Raji (cell line): ENCODE measurements around the gene SORCS2.

Experiments used
- POLR2A ChIP-seq: IDR thresholded peaks from 2 replicates; pipeline ENCODE4 v1.6.1; 2011; ENCODE audit warnings: low read depth, low read length, control low read depth; ENCODE audit not compliant: insufficient read depth

The SORCS2 gene

DNA sequence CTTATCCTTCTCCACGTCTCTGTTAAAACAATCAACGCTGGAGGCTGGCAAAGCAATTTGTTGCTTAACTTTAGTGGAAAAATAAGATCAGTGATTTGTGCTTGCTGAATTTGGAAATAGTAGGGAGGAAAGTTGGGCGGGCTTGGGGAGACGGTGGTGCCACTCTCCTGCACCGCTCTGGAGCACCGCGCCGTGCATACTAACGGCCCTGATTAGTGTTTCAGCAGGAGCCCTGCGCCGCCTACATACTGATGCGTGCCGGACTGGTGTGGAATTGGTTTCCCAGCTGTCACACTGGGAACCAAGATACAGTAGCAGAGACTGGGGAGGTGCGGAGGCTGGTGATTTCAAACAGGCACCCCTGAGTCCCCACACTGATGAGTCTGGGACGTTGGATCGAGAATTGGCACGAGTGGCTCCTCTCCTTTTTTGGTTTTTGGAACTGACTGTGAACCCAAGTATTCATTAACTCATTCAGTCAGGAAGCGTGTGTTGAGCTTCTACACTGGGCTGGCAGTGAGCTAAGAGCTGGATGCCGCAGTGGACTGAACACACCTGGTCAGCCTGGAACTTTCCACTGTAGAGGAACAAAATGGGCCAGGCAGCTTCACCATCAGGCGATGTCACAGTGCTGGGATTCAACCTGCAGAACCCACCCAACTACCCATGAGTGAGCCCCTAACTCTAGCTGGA is 271.4 kb downstream of the SORCS2 start:
- TF ChIP-seq POLR2A: no peak

DNA sequence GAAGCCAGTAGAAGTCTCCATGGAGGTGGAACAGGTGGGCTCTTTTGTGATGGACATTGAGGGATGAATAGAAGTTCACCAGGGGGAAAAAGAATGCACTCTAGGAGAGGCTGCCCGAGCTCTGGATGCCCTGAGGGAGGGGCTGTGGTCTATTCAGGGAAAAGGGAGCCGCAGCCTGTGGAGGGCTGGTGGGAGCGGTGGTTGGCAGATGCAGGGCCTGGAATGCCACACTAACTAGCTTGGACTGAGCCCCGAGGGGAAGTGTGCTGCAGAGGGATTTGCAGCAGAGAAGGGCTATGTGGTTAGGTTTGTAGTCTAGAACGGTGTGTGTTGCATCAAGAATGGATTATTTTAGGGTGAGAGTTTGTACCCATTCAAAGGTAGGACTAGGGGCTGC is 271.9 kb downstream of the SORCS2 start:
- TF ChIP-seq POLR2A: no peak

DNA sequence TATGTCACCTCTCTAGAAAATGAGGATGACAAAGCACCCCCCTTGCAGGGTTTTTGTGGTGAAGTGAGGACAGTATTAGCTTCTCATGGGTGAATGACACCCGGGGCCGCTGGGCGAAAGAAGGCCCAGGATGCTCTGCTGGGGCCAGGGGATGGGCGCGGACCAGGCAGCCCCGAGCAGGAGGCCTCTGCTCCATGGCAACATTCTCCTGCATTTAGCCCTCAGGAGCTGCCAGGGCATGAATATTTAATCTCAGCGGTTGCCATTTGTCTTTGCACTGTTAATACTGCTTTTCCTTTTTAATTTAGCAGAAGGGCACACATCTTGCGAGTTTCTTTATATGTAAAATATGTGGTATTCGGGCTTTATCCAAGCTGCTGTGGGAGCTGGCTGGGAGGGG is 272.7 kb downstream of the SORCS2 start:
- no peak for TF ChIP-seq POLR2A

DNA sequence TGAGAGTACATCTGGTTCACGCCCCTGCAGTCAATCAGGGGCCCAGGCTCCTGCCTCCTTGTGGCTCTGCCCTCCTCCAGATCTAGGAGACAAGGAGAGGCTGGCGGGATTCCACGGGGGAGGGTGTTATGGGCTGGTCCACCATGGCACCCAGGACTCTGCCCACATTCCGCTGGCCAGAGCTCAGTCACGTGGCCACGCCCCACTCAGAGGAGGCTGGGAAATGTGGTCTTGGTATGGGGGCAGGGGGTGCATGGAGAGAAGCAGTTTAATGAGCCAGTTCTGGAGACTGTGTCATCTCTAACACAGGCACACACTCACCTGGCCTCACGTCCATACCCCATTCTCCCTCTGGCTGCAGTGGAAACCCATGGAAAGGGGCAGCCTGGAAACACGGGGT is 273.9 kb downstream of the SORCS2 start:
- TF ChIP-seq POLR2A: no peak

DNA sequence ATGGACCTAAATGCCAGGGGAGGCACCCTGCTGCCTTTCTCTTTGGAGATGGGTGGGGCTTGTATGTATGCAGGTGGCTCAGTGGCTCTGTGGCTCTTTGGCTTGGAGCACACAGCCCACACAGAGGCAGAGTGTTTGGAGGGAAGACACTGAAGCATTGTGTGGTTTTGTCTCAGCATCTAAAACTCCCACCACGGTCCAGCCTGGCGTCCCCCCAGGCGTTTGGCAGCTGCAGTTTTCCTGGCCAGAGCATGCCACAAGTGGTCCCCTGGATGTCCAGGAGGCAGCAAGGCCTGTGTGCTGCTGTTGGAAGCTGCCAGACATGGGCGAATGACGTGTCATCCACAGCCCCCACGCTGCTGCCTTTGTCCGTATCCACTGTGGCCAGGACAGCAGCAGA is 274.6 kb downstream of the SORCS2 start:
- TF ChIP-seq POLR2A: no peak

DNA sequence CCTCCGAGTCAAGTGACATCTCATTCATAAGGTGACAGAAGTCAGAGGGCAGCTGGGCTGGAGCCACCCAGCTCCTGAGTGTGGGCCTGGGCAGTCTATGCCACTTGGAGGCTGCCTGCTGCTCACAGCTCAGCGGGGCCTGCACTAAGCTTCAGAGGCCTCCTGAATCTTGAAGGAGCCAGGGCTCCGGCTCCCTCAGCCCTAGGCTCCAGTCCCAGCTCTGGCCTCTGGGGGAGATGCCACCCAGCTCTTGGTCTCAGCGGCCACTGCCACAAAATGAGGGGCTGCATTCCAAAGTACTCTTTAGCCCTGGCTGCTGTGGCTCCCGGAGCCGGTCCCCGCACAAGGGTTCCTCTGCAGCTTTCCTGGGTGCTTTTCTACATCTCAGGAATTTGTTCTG is 275.1 kb downstream of the SORCS2 start:
- no peak for TF ChIP-seq POLR2A

DNA sequence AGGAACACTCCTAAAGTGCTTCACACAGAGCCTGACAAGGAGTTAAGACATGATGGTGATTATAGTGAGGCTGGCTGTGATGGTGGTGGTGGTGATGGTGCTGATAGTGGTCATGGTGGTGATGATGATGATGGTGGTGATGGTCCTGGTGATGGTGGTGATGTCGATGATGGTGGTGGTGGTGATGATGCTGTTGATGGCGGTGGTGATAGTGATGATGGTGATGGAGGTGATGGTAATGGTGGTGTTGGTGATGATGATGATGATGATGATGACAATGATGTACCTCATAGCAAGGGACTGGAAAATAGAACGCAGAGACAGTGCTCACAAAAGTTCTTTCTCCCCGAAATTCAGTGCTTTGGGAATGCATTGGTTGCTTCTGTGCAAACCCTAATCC is 276.7 kb downstream of the SORCS2 start:
- no peak for TF ChIP-seq POLR2A

DNA sequence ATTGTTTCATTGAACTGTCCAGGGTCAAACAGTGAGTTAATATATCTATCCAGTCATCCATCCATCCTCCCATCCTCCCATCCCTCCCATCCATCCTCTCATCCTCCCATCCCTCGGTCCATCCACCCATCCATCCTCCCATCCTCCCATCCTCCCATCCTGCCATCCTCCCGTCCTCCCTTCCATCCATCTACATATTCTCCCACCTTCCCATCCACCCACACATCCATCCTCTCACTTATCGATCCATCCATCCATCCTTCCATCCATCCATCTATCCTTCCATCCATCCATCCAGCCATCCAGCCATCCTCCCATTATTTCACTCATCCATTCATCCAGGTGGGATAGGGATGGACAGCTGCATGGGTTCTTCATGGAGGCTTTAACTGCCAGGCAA is 277.8 kb downstream of the SORCS2 start:
- no peak for TF ChIP-seq POLR2A

DNA sequence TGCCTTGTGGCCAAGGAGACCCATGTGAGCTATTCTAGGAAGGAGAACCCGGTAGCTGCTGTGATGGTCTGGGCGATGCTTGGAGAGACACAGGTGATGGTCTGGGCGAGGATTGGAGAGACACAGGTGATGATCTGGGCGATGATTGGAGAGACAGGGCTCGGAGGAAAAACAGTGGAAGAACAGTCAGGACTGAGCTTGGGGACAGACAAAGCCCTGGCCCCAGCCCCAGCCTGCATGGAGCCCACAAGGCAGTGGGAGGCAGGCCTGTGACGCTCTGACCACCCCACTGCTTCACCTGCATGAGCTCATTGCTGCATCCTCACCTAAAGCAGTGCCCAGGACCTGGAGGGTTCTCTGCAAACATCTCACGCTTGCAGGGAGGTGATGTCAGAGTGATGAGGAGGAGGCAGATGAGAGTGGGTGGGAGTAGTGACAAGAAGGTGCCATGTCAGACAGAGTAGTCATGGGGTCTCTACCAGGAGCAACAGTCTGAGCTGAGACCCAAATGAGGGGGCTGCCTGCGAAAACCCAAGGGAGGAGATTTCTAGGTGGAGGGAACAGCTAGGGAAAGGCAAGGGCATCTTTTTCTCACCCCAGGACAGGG is 278.3 kb downstream of the SORCS2 start:
- no peak for TF ChIP-seq POLR2A

DNA sequence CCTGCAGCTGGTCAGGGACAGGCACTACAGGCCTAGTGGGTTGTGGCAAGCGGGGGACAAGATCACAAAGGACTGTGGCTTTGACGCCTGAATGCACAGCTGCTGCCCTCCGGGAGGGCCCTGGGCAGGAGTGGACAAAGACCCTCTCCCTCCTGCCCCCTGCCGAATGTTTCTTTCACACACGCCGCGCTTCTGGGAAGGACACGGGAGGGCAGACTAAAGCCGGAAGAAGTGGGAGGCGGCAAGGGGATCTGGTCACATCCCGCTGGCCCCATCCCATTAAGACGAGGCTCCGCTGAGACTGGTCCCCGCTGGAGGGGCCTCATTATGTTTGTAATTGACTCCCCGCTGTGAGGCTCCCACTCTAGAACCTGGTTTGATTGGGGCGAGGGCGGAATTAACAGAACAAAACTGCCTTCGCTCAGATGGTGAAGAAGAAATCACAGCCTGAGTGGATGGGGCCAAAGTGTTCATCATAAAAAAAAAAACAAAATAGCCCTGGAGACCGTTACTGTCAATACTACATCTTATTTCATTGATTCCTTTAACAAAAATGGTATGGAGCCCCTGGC is 280.2 kb downstream of the SORCS2 start:
- no peak for TF ChIP-seq POLR2A

DNA sequence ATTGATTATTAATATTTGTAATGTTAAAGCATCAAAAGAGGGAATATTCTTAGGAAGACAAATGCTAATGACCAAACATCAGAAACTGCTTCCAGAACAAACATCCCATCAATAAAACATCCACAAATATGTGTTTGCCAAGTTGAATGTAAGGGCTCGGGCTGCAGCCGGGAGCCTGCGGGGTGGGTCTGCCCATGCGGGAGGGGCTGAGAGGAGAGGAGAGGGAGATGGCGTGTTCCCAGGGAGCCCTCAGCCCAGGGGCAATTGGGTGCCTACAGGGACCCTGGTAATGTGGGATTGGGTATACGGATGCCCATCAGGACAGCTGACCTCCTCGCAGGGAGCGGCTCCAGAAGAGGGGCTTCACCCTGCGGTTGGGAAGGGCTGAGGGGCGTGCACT is 280.7 kb downstream of the SORCS2 start:
- no peak for TF ChIP-seq POLR2A

DNA sequence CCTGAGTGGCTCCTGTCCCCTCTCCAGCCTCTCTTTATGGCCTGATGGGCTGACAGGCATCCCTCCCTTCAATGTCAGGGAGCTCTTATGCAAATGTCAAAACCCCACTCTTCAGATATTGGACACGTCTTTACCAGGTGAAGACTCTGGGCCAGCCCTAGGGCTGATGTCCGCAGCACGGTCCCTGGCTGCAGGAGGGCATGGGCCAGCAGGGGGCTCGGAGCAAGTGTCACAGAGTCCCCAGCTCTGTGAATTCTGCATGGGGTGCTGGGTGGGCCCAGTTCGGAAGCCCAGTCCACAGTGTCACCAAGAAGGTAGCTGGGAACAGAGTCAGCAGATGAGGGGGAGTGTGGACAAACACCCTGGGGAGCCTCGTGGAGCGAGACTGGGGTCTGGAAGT is 282.0 kb downstream of the SORCS2 start:
- TF ChIP-seq POLR2A: no peak

DNA sequence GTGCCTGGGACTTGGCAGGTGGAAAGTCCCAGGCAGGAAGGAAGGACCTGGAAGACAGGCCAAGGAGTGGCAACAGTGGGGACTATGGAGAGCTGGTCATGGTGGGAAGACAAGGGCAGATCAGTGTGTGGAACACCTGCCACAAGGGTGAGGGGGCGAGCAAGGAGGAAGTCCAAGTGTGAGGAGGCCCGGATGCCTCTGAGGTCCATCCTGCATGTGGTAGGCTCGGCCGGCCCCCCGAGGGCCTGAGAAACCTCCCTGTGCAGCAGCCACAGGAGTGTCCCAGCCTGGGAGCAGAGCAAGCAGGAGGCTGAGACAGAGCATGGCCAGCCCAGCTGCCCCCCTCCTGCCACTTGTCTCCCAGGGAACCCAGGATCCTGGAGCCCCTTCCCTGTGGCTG is 282.9 kb downstream of the SORCS2 start:
- TF ChIP-seq POLR2A: no peak

DNA sequence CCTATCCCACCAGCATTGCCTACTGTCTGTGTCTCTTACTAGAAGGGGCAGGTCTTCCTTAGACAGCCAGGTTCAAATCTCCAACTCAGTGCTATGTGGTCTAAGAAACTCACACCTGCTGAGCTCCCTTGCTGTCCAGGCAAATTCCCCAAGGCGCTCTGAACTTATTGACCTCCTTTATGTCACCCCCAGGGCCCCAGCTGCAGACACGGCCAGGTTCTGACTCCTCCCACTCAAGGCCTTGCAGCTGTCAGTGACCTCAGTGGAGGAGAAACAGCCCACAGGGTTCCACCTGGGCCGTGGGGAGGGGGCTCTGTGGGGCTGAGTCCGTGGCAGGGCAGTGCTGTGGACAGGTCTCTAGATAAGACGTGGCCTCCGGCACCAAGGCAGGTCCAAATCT is 284.5 kb downstream of the SORCS2 start:
- TF ChIP-seq POLR2A: no peak

DNA sequence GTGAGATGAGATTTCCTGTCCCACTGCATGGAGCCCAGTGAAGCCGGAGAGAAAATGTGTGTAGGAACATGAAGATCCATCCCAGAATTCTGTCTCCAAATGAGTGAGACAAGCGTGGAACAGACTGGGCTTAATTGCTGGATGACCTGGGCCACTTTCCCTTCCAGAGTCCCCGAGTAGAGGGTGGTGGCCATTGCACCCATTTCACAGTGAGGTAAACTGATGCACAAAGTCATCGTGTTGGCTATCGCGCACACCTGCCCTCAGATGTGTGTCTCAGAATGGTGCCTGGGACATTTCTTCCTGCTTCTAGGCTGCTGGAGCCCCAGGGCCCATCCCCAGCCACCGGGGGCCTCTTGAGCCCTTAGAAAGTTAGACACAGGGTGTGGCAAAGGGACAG is 285.4 kb downstream of the SORCS2 start:
- no peak for TF ChIP-seq POLR2A

DNA sequence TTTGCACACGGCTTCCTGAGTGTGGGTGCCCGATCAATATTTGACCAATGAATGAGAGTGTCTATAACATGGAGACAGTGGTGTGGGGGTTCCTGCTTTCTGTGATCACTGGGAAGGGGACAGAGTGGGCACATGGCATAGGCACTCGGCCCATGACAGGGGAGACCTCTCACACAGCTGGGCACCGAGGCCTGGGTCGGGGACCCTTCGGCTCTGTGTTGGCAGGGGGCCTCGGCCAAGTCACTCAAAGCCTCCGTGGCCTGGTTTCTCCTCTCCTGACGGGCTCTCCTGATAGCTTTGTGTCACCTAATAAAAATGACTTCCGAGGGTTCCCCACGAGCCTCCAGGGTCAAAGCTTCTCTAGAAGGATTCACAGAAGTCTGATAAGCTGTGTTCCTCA is 286.3 kb downstream of the SORCS2 start:
- TF ChIP-seq POLR2A: no peak

DNA sequence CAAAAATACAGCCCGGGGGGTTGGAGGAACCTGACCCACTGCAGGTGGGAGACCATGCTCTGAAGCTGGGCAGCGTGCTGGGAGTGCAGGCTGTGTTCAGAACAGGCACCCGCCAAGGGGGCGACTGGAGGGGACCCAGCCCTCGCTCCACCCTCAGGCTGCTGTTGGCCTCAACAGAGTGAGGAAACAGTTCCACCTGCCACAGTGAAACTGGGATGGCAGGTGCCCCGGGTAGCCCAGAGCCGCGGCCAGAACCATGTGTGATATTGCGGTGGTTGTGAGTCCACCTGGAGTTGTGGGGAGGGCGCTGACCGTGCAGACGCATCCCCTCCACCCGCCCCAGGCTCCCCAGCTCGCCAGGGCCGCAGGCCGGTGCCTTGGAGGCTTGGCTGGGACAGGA is 288.1 kb downstream of the SORCS2 start:
- no peak for TF ChIP-seq POLR2A
